Measurements from ENCODE around the gene GPX1.

GPX1 gene

GRCh38 chr3:49313896-49314688 lies 44.1 kb downstream of the GPX1 start:
- no peak for DNase-seq (ENCODE audit: extremely low spot score)
- CTCF ChIA-PET, result interaction anchor here (0.6 kb wide), 1 partner anchor 618 kb away, joined by 5 read pairs; no protein-coding TSS in a partner anchor
- POLR2A ChIA-PET, result no interaction called here
- TF ChIP-seq NFRKB (IDR thresholded peaks at IDR 0.05) (no peak), ELF4 (IDR thresholded peaks at IDR 0.05) (no peak), CTBP1 (IDR thresholded peaks at IDR 0.05; ENCODE audit: borderline replicate concordance) (no peak), SP1 (IDR thresholded peaks at IDR 0.05) (no peak), ZNF384 (IDR thresholded peaks at IDR 0.05) (no peak), PKNOX1 (IDR thresholded peaks at IDR 0.05) (no peak), TARDBP (IDR thresholded peaks at IDR 0.05) (no peak), FOXM1 (IDR thresholded peaks at IDR 0.05; ENCODE audit: borderline replicate concordance) (no peak), FOXA1 (IDR thresholded peaks at IDR 0.05) (no peak)

GRCh38 chr3:49311283-49311682 lies 46.9 kb downstream of the GPX1 start:
- CTCF ChIA-PET, result no interaction called here

GRCh38 chr3:49310677-49311076 lies 47.5 kb downstream of the GPX1 start:
- no peak for TF ChIP-seq FOXM1 (IDR thresholded peaks at IDR 0.05; ENCODE audit: borderline replicate concordance)
- TF ChIP-seq L3MBTL2 (conservative IDR thresholded peaks at IDR 0.05), result no peak
- no peak for TF ChIP-seq BHLHE40 (IDR thresholded peaks at IDR 0.05; ENCODE audit: borderline replicate concordance)
- TF ChIP-seq FOXK2 (IDR thresholded peaks at IDR 0.05), result no peak
- TF ChIP-seq ZNF384 (IDR thresholded peaks at IDR 0.05), result no peak
- TF ChIP-seq FOXA1 (IDR thresholded peaks at IDR 0.05), result no peak
- TF ChIP-seq NFRKB (IDR thresholded peaks at IDR 0.05), result no peak
- TF ChIP-seq HDGF (IDR thresholded peaks at IDR 0.05; ENCODE audit: borderline replicate concordance), result no peak
- TF ChIP-seq LEF1 (IDR thresholded peaks at IDR 0.05; ENCODE audit: borderline replicate concordance), result no peak
- no peak for TF ChIP-seq ELF4 (IDR thresholded peaks at IDR 0.05)
- no peak for TF ChIP-seq PKNOX1 (IDR thresholded peaks at IDR 0.05)
- no peak for TF ChIP-seq CTBP1 (IDR thresholded peaks at IDR 0.05; ENCODE audit: borderline replicate concordance)
- no peak for TF ChIP-seq TARDBP (IDR thresholded peaks at IDR 0.05)
- POLR2A ChIA-PET, result no interaction called here
- CTCF ChIA-PET, result no interaction called here
- no peak for DNase-seq (ENCODE audit: extremely low spot score)

More at GRCh38 chr3:49311283-49311682, 46.9 kb downstream of the GPX1 start:
- POLR2A ChIA-PET, result no interaction called here
- no peak for TF ChIP-seq SUZ12 (IDR thresholded peaks at IDR 0.05)
- TF ChIP-seq TARDBP (IDR thresholded peaks at IDR 0.05), result no peak
- TF ChIP-seq PKNOX1 (IDR thresholded peaks at IDR 0.05), result no peak
- no peak for TF ChIP-seq L3MBTL2 (conservative IDR thresholded peaks at IDR 0.05)
- TF ChIP-seq BHLHE40 (IDR thresholded peaks at IDR 0.05; ENCODE audit: borderline replicate concordance), result no peak
- no peak for TF ChIP-seq FOXA1 (IDR thresholded peaks at IDR 0.05)
- no peak for TF ChIP-seq ELF4 (IDR thresholded peaks at IDR 0.05)
- no peak for TF ChIP-seq ARNT (IDR thresholded peaks at IDR 0.05)
- TF ChIP-seq CTBP1 (IDR thresholded peaks at IDR 0.05; ENCODE audit: borderline replicate concordance), result no peak
- TF ChIP-seq FOXM1 (IDR thresholded peaks at IDR 0.05; ENCODE audit: borderline replicate concordance), result no peak
- no peak for TF ChIP-seq FOXK2 (IDR thresholded peaks at IDR 0.05)
- TF ChIP-seq LEF1 (IDR thresholded peaks at IDR 0.05; ENCODE audit: borderline replicate concordance), result no peak
- no peak for TF ChIP-seq ZNF384 (IDR thresholded peaks at IDR 0.05)
- no peak for TF ChIP-seq NFRKB (IDR thresholded peaks at IDR 0.05)
- TF ChIP-seq SP1 (IDR thresholded peaks at IDR 0.05), result no peak
- no peak for TF ChIP-seq HDGF (IDR thresholded peaks at IDR 0.05; ENCODE audit: borderline replicate concordance)
- no peak for DNase-seq (ENCODE audit: extremely low spot score)
